IPS-18a (cell line): ENCODE measurements around the gene CCDC167.
"Not testable (repeated sequence)": the region's sequence is repeated elsewhere in the genome, so short reads cannot be mapped to it uniquely, and the experiment has no call there.

Experiments used
- H3K27ac ChIP-seq: one replicate; pipeline ENCODE4 v1.5.1; 2013; ENCODE audit warnings: low read length
- H3K27me3 ChIP-seq: one replicate; pipeline ENCODE4 v1.6.1; 2013; ENCODE audit warnings: mild to moderate bottlenecking, low read length; ENCODE audit not compliant: control insufficient read depth, insufficient read depth
- H3K36me3 ChIP-seq: one replicate; pipeline ENCODE4 v1.6.1; 2013; ENCODE audit warnings: low read depth, low read length; ENCODE audit not compliant: control insufficient read depth
- H3K4me1 ChIP-seq: one replicate; pipeline ENCODE4 v1.6.1; 2013; ENCODE audit warnings: low read depth, low read length; ENCODE audit not compliant: control insufficient read depth
- H3K4me3 ChIP-seq: one replicate; pipeline ENCODE4 v1.5.1; 2013; ENCODE audit warnings: low read length
- H3K9ac ChIP-seq: one replicate; pipeline ENCODE4 v1.6.1; 2013; ENCODE audit warnings: mild to moderate bottlenecking, low read length, moderate library complexity
- H3K9me3 ChIP-seq: one replicate; pipeline ENCODE4 v1.6.1; 2013; ENCODE audit warnings: low read depth, low read length; ENCODE audit not compliant: control insufficient read depth

Gene CCDC167

DNA sequence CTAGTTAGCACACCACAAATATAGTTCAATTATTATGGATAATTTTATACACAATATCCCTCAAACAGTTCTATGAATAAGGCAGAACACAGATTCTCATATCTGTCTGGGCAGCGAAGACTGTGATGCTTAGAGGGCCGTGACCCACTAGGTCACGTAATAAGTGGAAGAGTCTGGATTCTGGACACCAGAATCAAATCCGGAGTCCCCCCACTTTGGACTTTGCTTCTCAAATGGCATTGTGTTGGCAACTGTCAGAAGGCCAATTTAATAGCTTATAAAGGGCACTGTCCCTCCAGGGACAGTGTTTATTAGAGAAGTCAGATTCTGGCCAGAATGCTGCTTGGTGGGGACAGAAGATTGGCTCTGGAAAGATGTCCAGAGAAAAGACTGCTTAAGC, 6.8 kb upstream of the CCDC167 start:
- H3K27me3 ChIP-seq = peaks cover 49% of the 10 kb centered on the region
- H3K9ac ChIP-seq = no peak overlapping the region
- H3K9me3 ChIP-seq = no peaks in the 10 kb centered on the region
- H3K4me3 ChIP-seq = no peak overlapping the region
- H3K4me1 ChIP-seq = peaks cover 5% of the 10 kb centered on the region
- no peaks in the 10 kb centered on the region for H3K36me3 ChIP-seq
- H3K27ac ChIP-seq = no peak overlapping the region

DNA sequence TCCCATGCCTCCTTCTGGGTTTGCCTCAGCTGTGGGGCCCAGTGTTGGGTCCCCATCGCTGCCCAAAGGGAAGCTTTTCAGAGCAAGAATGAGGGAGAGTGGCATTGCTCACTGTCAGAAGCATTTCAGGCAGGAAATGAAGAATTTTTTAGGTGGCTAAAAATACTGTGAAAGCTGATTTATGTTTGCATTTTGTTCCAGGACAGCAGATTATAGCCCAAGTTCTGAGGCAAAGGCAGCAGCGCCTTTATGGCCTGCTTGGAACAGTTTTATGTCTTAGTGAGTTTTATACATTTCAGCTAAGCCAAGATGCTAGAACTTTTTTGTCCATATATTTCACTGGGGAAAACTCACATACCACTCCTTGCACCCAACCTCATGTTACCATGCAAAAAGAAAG, 4.3 kb upstream of the CCDC167 start:
- no peaks in the 10 kb centered on the region for H3K36me3 ChIP-seq
- H3K4me3 ChIP-seq = no peak overlapping the region
- H3K27me3 ChIP-seq = peaks cover 40% of the 10 kb centered on the region
- H3K9me3 ChIP-seq = no peaks in the 10 kb centered on the region
- peaks cover 4% of the 10 kb centered on the region for H3K4me1 ChIP-seq
- H3K9ac ChIP-seq = no peak overlapping the region
- no peak overlapping the region for H3K27ac ChIP-seq

DNA sequence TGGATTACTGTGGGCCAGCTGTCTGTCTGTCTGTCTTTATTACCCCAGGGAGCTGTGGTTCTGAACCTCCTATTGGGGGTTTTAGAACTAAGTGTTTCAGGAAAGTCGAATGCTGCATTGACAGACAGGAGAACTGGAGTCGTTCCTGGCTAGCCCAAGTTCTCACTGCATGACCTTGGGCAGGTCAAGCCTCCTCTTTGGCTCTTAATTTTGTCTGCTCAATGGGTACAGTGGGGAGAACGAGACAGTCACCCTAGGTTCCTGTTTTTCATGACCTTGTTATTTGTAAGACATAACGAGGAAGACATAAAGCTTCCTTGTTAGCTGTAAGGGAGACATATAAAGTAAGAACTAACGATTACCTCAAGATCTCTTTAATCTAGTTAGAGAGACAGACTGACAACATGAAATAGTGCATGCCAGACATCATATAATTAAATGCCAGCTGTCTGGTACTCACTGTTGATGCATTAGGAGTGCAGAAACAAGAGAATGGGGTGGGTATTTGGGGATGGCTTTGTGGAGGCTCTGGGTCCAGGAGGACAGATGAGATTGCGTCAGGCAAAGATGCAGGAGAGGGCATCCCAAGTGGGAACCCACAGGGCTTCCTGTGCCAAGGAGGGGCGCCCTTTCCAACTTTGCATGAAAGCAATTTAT, 3.7 kb upstream of the CCDC167 start:
- Histone ChIP-seq H3K36me3 (no peaks in the 10 kb centered on the region), H3K4me3 (no peak overlapping the region), H3K4me1 (peaks cover 4% of the 10 kb centered on the region), H3K9ac (no peak overlapping the region), H3K27me3 (peaks cover 40% of the 10 kb centered on the region), H3K27ac (no peak overlapping the region), H3K9me3 (no peaks in the 10 kb centered on the region)

DNA sequence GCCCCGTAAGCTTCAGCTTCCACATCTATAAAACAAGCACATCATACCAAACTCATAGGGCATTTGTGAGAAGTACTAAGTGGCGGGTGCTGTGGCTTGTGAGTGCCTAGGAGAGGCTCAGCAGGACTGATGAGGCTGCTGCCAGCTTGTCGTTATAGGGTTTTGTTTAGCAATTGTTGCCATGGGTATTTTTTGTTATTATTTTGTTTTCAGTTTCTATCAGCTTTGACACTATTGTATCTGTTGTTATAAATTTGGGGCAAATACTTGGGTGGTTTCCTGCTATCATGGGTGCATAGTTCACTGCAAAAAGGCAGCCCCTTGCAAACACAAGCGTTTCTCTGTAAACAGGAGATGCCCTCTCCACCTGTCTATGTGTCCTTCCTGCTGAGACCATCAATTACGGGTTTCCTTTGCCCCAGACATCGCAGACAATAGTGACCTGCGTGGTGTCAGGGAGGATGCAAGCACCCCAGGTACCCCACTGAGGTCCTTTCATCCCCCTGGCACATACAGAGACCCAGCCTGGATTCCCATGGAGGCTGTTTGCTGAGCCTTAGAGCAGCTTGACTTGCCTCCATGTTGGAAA, 3.1 kb upstream of the CCDC167 start:
- no peaks in the 10 kb centered on the region for H3K9me3 ChIP-seq
- H3K36me3 ChIP-seq = no peaks in the 10 kb centered on the region
- H3K27ac ChIP-seq = no peak overlapping the region
- no peak overlapping the region for H3K4me3 ChIP-seq
- H3K9ac ChIP-seq = no peak overlapping the region
- no peaks in the 10 kb centered on the region for H3K4me1 ChIP-seq
- H3K27me3 ChIP-seq = peaks cover 40% of the 10 kb centered on the region

DNA sequence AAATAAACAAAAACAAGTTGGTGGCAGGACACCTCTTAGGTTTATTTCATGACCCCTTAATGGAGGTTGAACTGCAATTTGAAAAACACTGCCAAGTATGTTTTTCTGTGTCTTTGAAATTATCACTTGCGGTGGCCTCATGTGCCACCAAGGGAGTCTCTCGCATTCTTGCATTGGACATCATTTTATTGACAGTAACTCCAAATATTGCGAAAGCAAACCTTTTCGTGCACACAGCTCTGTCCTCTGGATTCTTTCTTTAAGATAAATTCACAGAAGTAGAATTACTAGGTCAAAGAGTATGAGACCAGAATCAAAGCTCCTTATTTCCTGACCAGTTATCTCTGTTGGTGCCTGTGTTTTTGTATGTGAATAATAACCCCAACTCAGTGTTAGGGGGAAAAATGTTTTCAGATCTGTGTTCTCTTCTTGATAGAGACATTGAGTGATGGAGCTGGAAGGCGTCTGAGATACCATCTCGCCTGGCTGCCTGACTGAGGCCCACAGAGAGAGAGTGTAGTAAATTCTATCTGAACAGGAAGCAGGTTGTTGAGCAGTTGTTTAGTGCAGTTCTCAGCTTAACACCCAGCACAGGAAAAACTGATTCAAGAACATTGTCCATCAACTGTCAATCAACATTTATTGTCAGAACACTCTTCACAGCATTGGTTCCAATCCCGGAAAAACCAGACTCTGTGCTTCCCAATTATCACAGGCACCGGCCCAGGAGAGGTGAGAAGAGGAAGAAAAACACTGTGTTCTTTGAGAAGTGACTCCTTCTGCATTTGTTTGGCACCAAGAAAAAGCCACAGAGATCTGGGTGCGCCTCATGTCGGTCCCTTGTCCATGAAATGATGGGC, 2.2 kb upstream of the CCDC167 start:
- Histone ChIP-seq H3K9me3 (no peaks in the 10 kb centered on the region), H3K27ac (no peak overlapping the region), H3K4me1 (no peaks in the 10 kb centered on the region), H3K4me3 (no peak overlapping the region), H3K9ac (no peak overlapping the region), H3K36me3 (no peaks in the 10 kb centered on the region), H3K27me3 (peaks cover 40% of the 10 kb centered on the region)

DNA sequence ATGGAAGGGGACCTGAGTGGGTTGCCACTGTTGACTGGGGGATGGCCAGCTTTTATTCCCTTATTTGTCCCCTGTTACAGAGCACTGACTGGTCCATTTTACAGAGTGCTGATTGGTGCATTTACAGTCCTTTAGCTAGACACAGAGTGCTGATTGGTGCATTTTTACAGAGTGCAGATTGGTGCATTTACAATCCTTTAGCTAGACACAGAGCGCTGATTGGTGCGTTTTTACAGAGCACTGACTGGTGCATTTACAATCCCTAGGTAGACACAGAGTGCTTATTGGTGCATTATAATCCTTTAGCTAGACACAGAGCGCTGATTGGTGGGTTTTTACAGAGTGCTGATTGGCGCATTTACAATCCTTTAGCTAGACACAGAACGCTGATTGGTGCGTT, 1.2 kb upstream of the CCDC167 start:
- H3K4me3 ChIP-seq, H3K9me3 ChIP-seq, H3K4me1 ChIP-seq, H3K36me3 ChIP-seq, H3K27ac ChIP-seq, H3K9ac ChIP-seq: not testable (repeated sequence)
- H3K27me3 ChIP-seq = peaks cover 34% of the 10 kb centered on the region

DNA sequence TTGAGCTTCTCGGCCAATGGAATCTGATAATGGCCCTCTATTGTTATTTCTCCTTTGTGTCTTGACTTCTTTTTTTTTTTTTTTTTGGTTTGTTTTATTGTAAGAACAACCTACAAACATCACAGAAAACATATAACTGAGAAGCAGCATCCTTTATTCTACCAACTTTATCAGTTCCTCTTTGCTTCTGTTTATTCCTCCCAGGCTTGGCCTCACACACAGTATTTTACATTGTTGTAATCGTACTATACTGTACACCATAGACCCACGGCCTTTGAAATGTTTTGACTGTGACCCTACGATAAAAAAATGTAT, 558 bp upstream of the CCDC167 start:
- peaks cover 32% of the 10 kb centered on the region for H3K27me3 ChIP-seq
- no peaks in the 10 kb centered on the region for H3K4me1 ChIP-seq
- H3K36me3 ChIP-seq = no peaks in the 10 kb centered on the region
- H3K9me3 ChIP-seq = no peaks in the 10 kb centered on the region
- no peak overlapping the region for H3K27ac ChIP-seq
- peak overlapping the region; percentile 78 for H3K9ac ChIP-seq
- H3K4me3 ChIP-seq = peak overlapping the region; percentile 76

DNA sequence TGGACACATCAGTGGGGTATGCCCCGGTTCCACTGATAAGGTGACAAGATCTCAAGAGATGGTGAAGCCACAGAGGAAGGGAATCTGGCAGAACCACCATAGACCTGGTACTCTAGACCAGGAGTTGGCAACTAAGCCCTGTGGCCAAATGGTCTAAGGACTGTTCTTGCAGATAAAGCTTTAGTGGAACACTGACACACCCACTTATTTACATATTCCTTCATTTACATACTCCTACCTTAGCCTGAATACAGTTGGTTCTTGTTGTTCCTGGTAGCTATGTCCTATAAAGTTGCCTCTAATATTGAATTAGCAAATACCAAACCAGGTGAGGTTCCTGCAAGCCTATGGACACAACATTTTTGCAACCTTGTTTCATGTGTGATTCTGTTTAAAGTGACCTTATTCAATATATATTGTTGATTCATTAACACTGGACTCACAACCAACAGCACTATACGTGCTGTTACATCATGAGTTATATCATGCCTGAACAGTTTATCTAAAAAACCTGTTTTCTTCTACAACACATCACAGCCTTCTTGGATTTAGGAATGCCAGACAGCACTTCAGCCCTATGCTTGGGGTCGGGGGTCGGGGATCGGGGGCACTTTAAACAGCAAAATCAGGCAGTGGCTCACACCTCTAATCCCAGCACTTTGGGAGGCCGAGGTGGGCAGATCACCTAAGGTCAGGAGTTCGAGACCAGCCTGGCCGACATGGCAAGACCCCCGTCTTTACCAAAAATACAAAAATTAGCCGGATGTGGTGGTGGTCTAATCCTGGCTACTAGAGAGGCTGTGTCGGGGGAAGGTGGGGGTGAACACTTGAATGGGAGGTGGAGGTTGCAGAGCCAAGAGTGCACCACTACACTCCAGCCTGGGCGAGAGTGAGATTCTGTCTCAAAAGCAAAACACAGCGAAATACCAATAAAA, 2.5 kb downstream of the CCDC167 start:
- H3K4me3 ChIP-seq = no peak overlapping the region
- H3K27ac ChIP-seq = no peak overlapping the region
- peaks cover 8% of the 10 kb centered on the region for H3K27me3 ChIP-seq
- no peak overlapping the region for H3K9ac ChIP-seq
- no peaks in the 10 kb centered on the region for H3K9me3 ChIP-seq
- H3K4me1 ChIP-seq = peaks cover 6% of the 10 kb centered on the region
- H3K36me3 ChIP-seq = no peaks in the 10 kb centered on the region

DNA sequence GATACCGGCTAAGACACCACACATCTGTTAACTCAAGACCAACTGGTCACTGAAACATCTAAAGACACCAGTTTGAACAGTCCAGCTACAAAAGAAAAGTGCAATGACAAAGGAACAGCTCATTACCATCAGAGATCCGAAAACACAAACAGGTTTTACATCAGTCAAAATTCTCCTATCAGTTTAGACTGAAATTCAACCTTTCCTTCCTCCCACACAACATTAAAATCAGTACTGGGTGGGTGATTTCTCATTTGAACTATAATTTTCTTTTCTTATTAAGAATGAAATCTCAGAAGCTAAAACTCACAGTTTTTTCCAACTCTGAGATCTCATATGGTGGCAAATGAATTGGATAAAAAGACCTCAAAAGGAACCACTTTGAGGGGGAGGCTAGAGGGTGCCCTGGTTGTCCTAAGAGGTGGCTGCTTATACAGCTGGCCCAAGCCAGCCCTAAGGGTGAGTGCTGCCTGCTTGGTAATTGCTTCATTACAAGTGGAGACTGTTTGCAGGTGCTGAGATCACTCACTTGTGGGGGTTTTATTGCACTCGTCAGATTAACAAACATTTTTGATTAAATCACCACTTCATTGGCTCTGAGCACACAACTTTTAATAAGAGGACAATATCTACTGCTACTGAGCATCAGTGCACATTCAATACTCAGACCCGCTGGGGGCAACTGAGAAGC, 4.3 kb downstream of the CCDC167 start:
- H3K4me1 ChIP-seq = peaks cover 11% of the 10 kb centered on the region
- no peaks in the 10 kb centered on the region for H3K9me3 ChIP-seq
- no peak overlapping the region for H3K27ac ChIP-seq
- H3K9ac ChIP-seq = no peak overlapping the region
- H3K36me3 ChIP-seq = no peaks in the 10 kb centered on the region
- H3K27me3 ChIP-seq = no peaks in the 10 kb centered on the region
- H3K4me3 ChIP-seq = no peak overlapping the region

DNA sequence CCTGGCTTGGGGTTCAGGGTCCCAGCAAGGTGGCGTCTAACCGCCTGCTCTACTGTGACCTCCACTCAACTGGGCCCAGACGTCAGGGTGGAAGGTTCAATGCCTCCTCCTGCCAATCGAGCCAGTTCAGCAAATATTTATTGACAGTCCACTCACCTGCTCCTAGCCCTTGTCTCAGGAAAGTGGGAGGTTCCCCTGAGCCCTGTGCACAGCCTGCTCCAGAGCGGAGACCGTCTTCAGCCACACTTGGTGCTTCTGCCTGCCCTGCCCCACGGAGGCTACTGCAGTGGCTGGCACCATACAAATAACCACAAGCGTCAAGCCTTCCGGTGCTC, 6.1 kb downstream of the CCDC167 start:
- no peak overlapping the region for H3K9ac ChIP-seq
- no peak overlapping the region for H3K4me3 ChIP-seq
- H3K9me3 ChIP-seq = no peaks in the 10 kb centered on the region
- H3K36me3 ChIP-seq = no peaks in the 10 kb centered on the region
- no peak overlapping the region for H3K27ac ChIP-seq
- no peaks in the 10 kb centered on the region for H3K27me3 ChIP-seq
- peaks cover 11% of the 10 kb centered on the region for H3K4me1 ChIP-seq
